Stimulated activated naive B cell treated with anti-CD40 and anti-IgM and Interleukin-4, amounts not matched to agents 10 μg/mL and 1 μg/mL and 100 μg/mL, for 72 hours (primary cell): ENCODE measurements around the gene VKORC1.
"Not testable (repeated sequence)": the region's sequence is repeated elsewhere in the genome, so short reads cannot be mapped to it uniquely, and the experiment has no call there.

Source experiments
- ATAC-seq, 2 donors: fragments of 150-1000 bp; cut with Tn5 transposase; replicated peaks; 2 replicates each; pipeline ENCODE4 v1.10.0; 2021; ENCODE audit warnings: moderate library complexity in 1 of 2
- DNase-seq: peaks from one replicate; pipeline ENCODE4 v3.0.0; 2021
- H3K27ac Mint-ChIP-seq: one replicate; pipeline ENCODE4 v1.8.0; 2022; ENCODE audit warnings: mild to moderate bottlenecking, mixed read lengths
- H3K27me3 Mint-ChIP-seq, 2 donors: one replicate each; pipeline ENCODE4 v1.8.0; 2022; ENCODE audit warnings: mixed read lengths in 2 of 2
- H3K36me3 Mint-ChIP-seq, 2 donors: one replicate each; pipeline ENCODE4 v1.8.0; 2022; ENCODE audit warnings: mixed read lengths in 2 of 2, mild to moderate bottlenecking in 1 of 2
- H3K4me1 Mint-ChIP-seq, 2 donors: one replicate each; pipeline ENCODE4 v1.8.0; 2022; ENCODE audit warnings: mixed read lengths in 2 of 2, mild to moderate bottlenecking in 1 of 2
- H3K4me3 Mint-ChIP-seq, 2 donors: one replicate each; pipeline ENCODE4 v1.8.0; 2022; ENCODE audit warnings: mild to moderate bottlenecking in 2 of 2, mixed read lengths in 2 of 2, moderate library complexity in 1 of 2
- H3K9me3 Mint-ChIP-seq, 2 donors: one replicate each; pipeline ENCODE4 v1.8.0; 2022; ENCODE audit warnings: mixed read lengths in 2 of 2, mild to moderate bottlenecking in 1 of 2

The VKORC1 gene

GRCh38 chr16:31105677-31106213 is 11.1 kb upstream of the VKORC1 start:
- Mint-ChIP-seq H3K36me3 (peaks cover 13 to 17% of the 10 kb centered on the region in 2 donors), H3K27me3 (peaks cover 0 to 4% of the 10 kb centered on the region in 2 donors), H3K4me3 (peak overlapping the region; percentile 49 to 66), H3K9me3 (no peaks in the 10 kb centered on the region), H3K4me1 (peaks cover 26 to 33% of the 10 kb centered on the region in 2 donors), H3K27ac (peak overlapping the region; percentile 38)
- peak; percentile 70 to 77 for ATAC-seq
- DNase-seq: peak; percentile 80

- H3K4me1 Mint-ChIP-seq: peaks cover 7 to 10% of the 10 kb centered on the region in 2 donors
Measured at GRCh38 chr16:31100876-31101641, 6.5 kb upstream of the VKORC1 start.

DNA sequence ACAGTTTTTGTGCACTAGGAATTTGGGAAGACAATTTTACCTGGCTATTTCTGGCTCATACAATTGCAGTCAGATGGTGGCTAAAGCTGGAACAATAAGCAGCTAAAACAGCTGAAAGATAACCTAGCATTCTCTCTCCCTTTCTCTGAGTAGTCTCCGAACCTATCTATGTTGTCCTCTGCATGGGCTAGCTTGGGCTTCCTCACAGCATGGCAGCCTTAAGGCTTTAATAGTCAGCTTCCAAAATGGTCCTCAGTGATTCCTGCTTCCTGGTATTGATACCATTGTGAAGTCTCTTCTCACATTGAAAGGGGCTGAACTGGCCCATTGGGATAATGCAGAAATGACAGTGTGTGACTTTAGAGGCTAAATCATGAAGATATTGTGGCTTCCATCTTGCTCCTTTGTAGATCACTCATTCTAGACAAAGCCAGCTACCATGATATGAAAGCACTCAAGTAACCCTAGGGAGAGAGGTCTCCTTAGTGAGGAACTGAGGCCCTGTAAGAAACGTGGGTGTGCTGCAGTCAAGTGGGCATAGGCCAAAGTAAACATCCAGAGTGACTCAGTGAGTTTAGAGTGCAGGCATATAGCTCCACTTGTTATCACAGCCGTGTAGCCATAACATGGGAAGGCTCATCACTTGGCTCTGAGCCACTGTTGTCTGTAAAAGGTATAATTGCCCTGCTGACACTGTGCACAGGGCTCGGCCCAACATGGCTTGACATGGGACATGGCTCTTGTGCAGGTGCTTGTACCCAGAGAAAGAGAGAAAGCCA is 5.5 kb upstream of the VKORC1 start:
- no peak overlapping the region for H3K27ac Mint-ChIP-seq
- no peak overlapping the region for H3K4me3 Mint-ChIP-seq
- ATAC-seq: no peak
- H3K27me3 Mint-ChIP-seq: no peaks in the 10 kb centered on the region
- DNase-seq: no peak
- H3K36me3 Mint-ChIP-seq: no peaks in the 10 kb centered on the region
- no peaks in the 10 kb centered on the region for H3K9me3 Mint-ChIP-seq
- peaks cover 8 to 15% of the 10 kb centered on the region in 2 donors for H3K4me1 Mint-ChIP-seq

More at GRCh38 chr16:31100876-31101641, 6.5 kb upstream of the VKORC1 start:
- not testable (repeated sequence) for DNase-seq, H3K9me3 Mint-ChIP-seq, H3K4me3 Mint-ChIP-seq, H3K27me3 Mint-ChIP-seq, ATAC-seq, H3K27ac Mint-ChIP-seq, H3K36me3 Mint-ChIP-seq

- DNase-seq (no peak), ATAC-seq (peak; percentile 4 to 8)
- peaks cover 0 to 12% of the 10 kb centered on the region in 2 donors for H3K36me3 Mint-ChIP-seq
- H3K9me3 Mint-ChIP-seq: no peaks in the 10 kb centered on the region
- H3K27ac Mint-ChIP-seq: peak overlapping the region; percentile 98
- H3K4me1 Mint-ChIP-seq: peaks cover 18 to 34% of the 10 kb centered on the region in 2 donors
- H3K27me3 Mint-ChIP-seq: no peaks in the 10 kb centered on the region
- H3K4me3 Mint-ChIP-seq: peak overlapping the region; percentile 88 to 99
Measured at GRCh38 chr16:31094088-31094423, 541 bp downstream of the VKORC1 start.

DNA sequence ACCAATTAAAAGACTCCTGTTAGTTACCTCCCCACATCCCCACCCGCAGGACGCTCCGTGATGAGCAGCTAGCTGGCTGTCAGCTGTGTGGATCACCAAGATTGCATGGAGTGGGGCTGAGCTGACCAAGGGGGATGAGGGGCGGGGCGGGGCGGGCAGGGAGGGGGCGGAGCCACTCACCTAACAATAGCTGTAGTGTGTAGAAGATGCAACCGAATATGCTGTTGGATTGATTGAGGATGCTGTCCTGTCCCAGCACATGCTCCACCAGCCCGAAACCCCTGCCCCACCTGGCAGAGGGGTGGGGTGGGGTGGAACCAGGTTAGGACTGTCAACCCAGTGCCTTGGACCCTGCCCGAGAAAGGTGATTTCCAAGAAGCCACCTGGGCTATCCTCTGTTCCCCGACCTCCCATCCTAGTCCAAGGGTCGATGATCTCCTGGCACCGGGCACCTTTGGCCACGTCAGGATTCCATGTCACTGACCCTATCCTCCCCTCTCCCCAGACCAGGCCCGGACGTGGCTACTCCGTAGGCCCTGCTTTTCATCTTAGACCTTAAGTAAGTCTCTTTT is 1.4 kb downstream of the VKORC1 start:
- Mint-ChIP-seq H3K36me3 (peaks cover 0 to 12% of the 10 kb centered on the region in 2 donors), H3K9me3 (no peaks in the 10 kb centered on the region), H3K4me1 (peaks cover 18 to 34% of the 10 kb centered on the region in 2 donors), H3K27ac (no peak overlapping the region), H3K4me3 (peak overlapping the region; percentile 19 to 32), H3K27me3 (no peaks in the 10 kb centered on the region)
- no peak for DNase-seq
- ATAC-seq: no peak

DNA sequence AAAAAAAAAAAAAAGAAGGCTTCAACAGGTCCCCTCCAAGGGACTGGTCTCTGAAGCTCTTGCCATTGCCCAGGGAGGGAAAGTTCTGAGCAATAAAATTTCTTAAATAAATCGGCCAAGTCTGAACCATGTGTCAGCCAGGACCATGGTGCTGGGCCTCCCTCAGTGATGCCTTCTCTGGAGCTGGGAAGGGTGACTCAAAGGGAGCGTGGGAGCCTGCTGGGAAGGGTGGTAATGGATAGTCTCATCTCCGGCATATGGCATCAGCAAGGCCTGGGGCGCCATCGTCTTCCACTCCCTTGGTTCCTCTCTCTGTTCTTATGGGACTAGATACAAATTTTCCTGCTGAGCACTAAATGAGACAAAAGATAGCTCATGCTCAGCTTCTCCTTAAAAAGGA is 2.3 kb downstream of the VKORC1 start:
- Mint-ChIP-seq H3K27ac (no peak overlapping the region), H3K4me1 (peaks cover 18 to 34% of the 10 kb centered on the region in 2 donors), H3K36me3 (peaks cover 0 to 12% of the 10 kb centered on the region in 2 donors), H3K27me3 (no peaks in the 10 kb centered on the region), H3K4me3 (no peak overlapping the region), H3K9me3 (no peaks in the 10 kb centered on the region)
- ATAC-seq: no peak
- DNase-seq: no peak

- Mint-ChIP-seq H3K36me3 (peaks cover 6 to 18% of the 10 kb centered on the region in 2 donors), H3K4me3 (no peak overlapping the region), H3K9me3 (no peaks in the 10 kb centered on the region), H3K27me3 (no peaks in the 10 kb centered on the region), H3K4me1 (peaks cover 17 to 24% of the 10 kb centered on the region in 2 donors), H3K27ac (no peak overlapping the region)
- ATAC-seq (no peak), DNase-seq (no peak)
Measured at GRCh38 chr16:31090540-31090939, 4.1 kb downstream of the VKORC1 start.

DNA sequence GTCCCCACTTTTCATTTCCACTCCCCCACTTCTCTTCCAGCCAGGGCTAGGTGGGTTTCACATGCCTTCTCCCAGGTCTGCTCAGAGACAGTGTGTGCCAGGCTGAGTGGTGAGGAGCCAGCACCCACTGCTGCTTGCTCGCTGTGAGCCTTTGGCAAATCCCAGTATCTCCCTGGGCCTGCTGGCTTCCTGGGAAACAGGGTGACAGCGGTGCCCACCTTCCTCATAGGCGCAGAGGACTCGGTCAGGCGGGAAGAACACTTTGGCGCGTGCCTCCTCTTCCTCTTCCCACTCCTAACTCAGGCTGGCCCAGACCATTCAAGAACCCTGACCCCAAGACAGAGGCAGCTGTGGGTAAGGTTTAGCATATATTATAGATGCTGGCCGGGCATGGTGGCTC is 5.4 kb downstream of the VKORC1 start:
- no peaks in the 10 kb centered on the region for H3K27me3 Mint-ChIP-seq
- H3K4me1 Mint-ChIP-seq: peaks cover 15% of the 10 kb centered on the region in 2 donors
- DNase-seq: no peak
- no peak overlapping the region for H3K4me3 Mint-ChIP-seq
- peaks cover 6 to 18% of the 10 kb centered on the region in 2 donors for H3K36me3 Mint-ChIP-seq
- ATAC-seq: no peak
- no peaks in the 10 kb centered on the region for H3K9me3 Mint-ChIP-seq
- H3K27ac Mint-ChIP-seq: peak overlapping the region; percentile 37

DNA sequence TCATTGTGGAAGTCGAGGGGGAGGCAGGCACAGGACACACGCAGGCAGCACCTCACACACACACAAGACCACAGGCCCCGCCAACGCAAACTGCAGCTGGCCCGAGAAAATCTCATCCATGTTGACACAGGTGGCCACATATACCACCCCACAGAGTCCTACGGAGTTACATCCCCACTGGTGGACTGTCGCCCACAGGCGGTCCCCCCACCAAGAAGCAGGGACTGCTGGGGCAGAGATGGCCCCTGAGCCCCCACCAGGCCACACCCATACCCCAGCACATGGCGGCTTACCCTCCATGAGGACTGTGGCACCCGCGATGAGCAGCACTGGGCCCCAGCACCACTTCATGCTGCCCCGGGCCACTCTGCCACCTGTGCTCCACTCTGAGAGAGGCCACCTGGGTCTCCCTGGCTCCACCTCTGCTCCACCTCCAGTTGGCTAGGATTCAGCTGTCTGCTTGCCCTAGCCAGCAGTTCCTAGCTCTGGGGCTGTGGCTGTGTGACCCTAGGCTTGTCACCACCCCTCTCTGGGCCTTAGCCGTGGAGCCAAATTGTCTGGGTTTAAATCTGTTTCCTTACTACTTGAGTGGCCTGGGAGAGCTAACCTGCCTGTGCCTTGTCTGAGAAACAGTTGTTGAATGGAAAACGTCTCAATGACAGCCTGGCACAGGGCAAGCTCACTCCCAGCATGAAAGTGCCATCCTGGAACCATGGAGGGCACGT is 6.0 kb downstream of the VKORC1 start, which contains the start of gene PRSS53:
Gene PRSS53 (minus strand): TSS at position 485 of the 725 bp plus-strand sequence. CDS start 134 bp downstream, at position 351.
- Mint-ChIP-seq H3K27me3 (no peaks in the 10 kb centered on the region), H3K27ac (peak within 1 kb of the TSS; percentile 37), H3K4me3 (no peak within 1 kb of the TSS), H3K4me1 (peaks cover 10% of the 10 kb centered on the region in 2 donors), H3K36me3 (peaks cover 6 to 18% of the 10 kb centered on the region in 2 donors), H3K9me3 (no peaks in the 10 kb centered on the region)
- ATAC-seq: no peak
- DNase-seq: no peak

GRCh38 chr16:31087971-31088370 is 6.6 kb downstream of the VKORC1 start:
- peaks cover 6 to 20% of the 10 kb centered on the region in 2 donors for H3K36me3 Mint-ChIP-seq
- DNase-seq (no peak), ATAC-seq (no peak)
- no peaks in the 10 kb centered on the region for H3K9me3 Mint-ChIP-seq
- H3K27ac Mint-ChIP-seq: no peak overlapping the region
- no peaks in the 10 kb centered on the region for H3K27me3 Mint-ChIP-seq
- no peak overlapping the region for H3K4me3 Mint-ChIP-seq
- peaks cover 5 to 9% of the 10 kb centered on the region in 2 donors for H3K4me1 Mint-ChIP-seq

GRCh38 chr16:31087481-31087880 is 7.1 kb downstream of the VKORC1 start:
- H3K4me1 Mint-ChIP-seq: peaks cover 9% of the 10 kb centered on the region in 2 donors
- no peak for ATAC-seq
- no peak overlapping the region for H3K4me3 Mint-ChIP-seq
- no peak for DNase-seq
- H3K27ac Mint-ChIP-seq: no peak overlapping the region
- H3K27me3 Mint-ChIP-seq: no peaks in the 10 kb centered on the region
- no peaks in the 10 kb centered on the region for H3K9me3 Mint-ChIP-seq
- H3K36me3 Mint-ChIP-seq: peaks cover 6 to 22% of the 10 kb centered on the region in 2 donors

DNA sequence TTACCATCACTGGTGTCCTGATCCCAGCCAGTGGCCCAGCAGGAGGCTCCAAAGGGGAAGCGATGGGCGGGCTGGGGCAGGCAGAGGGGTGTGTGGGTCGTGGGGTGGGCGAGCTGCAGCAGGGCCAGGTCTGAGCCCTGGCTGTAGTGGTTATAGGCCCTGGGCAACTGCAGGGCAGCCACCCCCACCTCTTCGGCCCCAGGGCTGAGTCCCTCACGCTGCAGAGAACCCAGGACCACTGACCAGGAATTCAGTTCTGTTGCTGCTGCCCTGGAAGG is 8.0 kb downstream of the VKORC1 start:
- ATAC-seq (no peak), DNase-seq (no peak)
- no peak overlapping the region for H3K4me3 Mint-ChIP-seq
- H3K36me3 Mint-ChIP-seq: peaks cover 10 to 27% of the 10 kb centered on the region in 2 donors
- H3K9me3 Mint-ChIP-seq: no peaks in the 10 kb centered on the region
- no peaks in the 10 kb centered on the region for H3K27me3 Mint-ChIP-seq
- peaks cover 11 to 18% of the 10 kb centered on the region in 2 donors for H3K4me1 Mint-ChIP-seq
- H3K27ac Mint-ChIP-seq: no peak overlapping the region

GRCh38 chr16:31085873-31086628 is 8.5 kb downstream of the VKORC1 start:
- Mint-ChIP-seq H3K4me3 (no peak overlapping the region), H3K9me3 (no peaks in the 10 kb centered on the region), H3K36me3 (peaks cover 12 to 27% of the 10 kb centered on the region in 2 donors), H3K27me3 (no peaks in the 10 kb centered on the region), H3K27ac (no peak overlapping the region), H3K4me1 (peaks cover 11 to 24% of the 10 kb centered on the region in 2 donors)
- ATAC-seq (no peak), DNase-seq (no peak)
